Stimulated activated CD8-positive, alpha-beta memory T cell treated with anti-CD3 and anti-CD28 coated beads, Interleukin-15, amount 100 ng/mL, for 1 hour (primary cell): ENCODE measurements around the gene NR4A3.

ENCODE experiments used
- DNase-seq: peaks from one replicate; pipeline ENCODE4 v3.0.0-alpha.2; 2020; ENCODE audit warnings: low read depth

Gene NR4A3

GRCh38 chr9:99878651-99879050 is 57.0 kb downstream of the NR4A3 start:
- DNase-seq = no peak

- DNase-seq = no peak
Observed at GRCh38 chr9:99881769-99882168, 60.1 kb downstream of the NR4A3 start.

- no peak for DNase-seq
Observed at GRCh38 chr9:99885747-99886146, 64.1 kb downstream of the NR4A3 start.

- no peak for DNase-seq
Observed at GRCh38 chr9:99889120-99889519, 67.4 kb downstream of the NR4A3 start.

- DNase-seq = no peak
Observed at GRCh38 chr9:99894826-99895225, 73.1 kb downstream of the NR4A3 start.

- DNase-seq = no peak
Observed at GRCh38 chr9:99895510-99895909, 73.8 kb downstream of the NR4A3 start.

- no peak for DNase-seq
Observed at GRCh38 chr9:99896119-99896518, 74.4 kb downstream of the NR4A3 start.

- DNase-seq = no peak
Observed at GRCh38 chr9:99903393-99903792, 81.7 kb downstream of the NR4A3 start.

GRCh38 chr9:99905833-99906402 is 84.2 kb downstream of the NR4A3 start:
- no peak for DNase-seq

GRCh38 chr9:99906403-99907207 is 84.9 kb downstream of the NR4A3 start, which contains the start of gene STX17:
TSS of gene STX17 (plus strand) at chr9:99906654. CDS start at chr9:99915240, 8,586 bp downstream.
- peak; percentile 69 for DNase-seq

- DNase-seq = no peak
Observed at GRCh38 chr9:99907208-99907532, 85.5 kb downstream of the NR4A3 start.

- DNase-seq = no peak
Observed at GRCh38 chr9:99911600-99911999, 89.9 kb downstream of the NR4A3 start.
